Measurements from ENCODE around the gene CEP85L. TPM values are rescaled to one million over a fixed set of nuclear protein-coding genes. Genes with fewer than 3 reads are reported as not detected.
A peak's percentile ranks its signal among the peaks of the same experiment; 100 is the strongest.

The CEP85L gene
- total and polyA plus RNA-seq, 2 experiments from 2014 or later, result 12.4 to 13.0 TPM

GRCh38 chr6:118473266-118473665, 178.1 kb downstream of the CEP85L start:
- Histone ChIP-seq H3K9ac (no peak overlapping the region), H3K9me3 (ENCODE audit: low read depth) (no peaks in the 10 kb centered on the region), H3K79me2 (ENCODE audit: insufficient read depth) (no peaks in the 10 kb centered on the region), H3K36me3 (ENCODE audit: low read depth) (peaks cover 33% of the 10 kb centered on the region), H3K4me1 (ENCODE audit: insufficient read depth) (no peaks in the 10 kb centered on the region), H3K27ac (no peak overlapping the region), H3K4me3 (no peak overlapping the region), H3K4me2 (ENCODE audit: unreplicated experiment) (no peak overlapping the region), H2AFZ (no peak overlapping the region), H3K27me3 (replicated peaks; ENCODE audit: insufficient read depth) (no peaks in the 10 kb centered on the region), H3K9me2 (ENCODE audit: insufficient read depth) (no peaks in the 10 kb centered on the region), H3F3A (ENCODE audit: insufficient read depth) (no peaks in the 10 kb centered on the region), H4K20me1 (ENCODE audit: insufficient read depth) (no peaks in the 10 kb centered on the region)
- in situ Hi-C loops (cut with MboI), result no loop called here
- TF ChIP-seq EZH2 (IDR thresholded peaks at IDR 0.05; ENCODE audit: insufficient read depth, poor library complexity, severe bottlenecking) (no peak), EZH2phosphoT487 (IDR thresholded peaks at IDR 0.05; ENCODE audit: insufficient read depth, low read depth) (no peak)
- DNase-seq, result no peak

- no peak for TF ChIP-seq EZH2 (IDR thresholded peaks at IDR 0.05; ENCODE audit: insufficient read depth, poor library complexity, severe bottlenecking)
- no peak for TF ChIP-seq EZH2phosphoT487 (IDR thresholded peaks at IDR 0.05; ENCODE audit: insufficient read depth, low read depth)
- Histone ChIP-seq H3K4me3 (no peak overlapping the region), H3K27me3 (replicated peaks; ENCODE audit: insufficient read depth) (no peaks in the 10 kb centered on the region), H3K4me1 (ENCODE audit: insufficient read depth) (no peaks in the 10 kb centered on the region), H3F3A (ENCODE audit: insufficient read depth) (no peaks in the 10 kb centered on the region), H3K27ac (no peak overlapping the region), H2AFZ (no peak overlapping the region), H3K36me3 (ENCODE audit: low read depth) (peaks cover 43% of the 10 kb centered on the region), H3K9me3 (ENCODE audit: low read depth) (no peaks in the 10 kb centered on the region), H4K20me1 (ENCODE audit: insufficient read depth) (no peaks in the 10 kb centered on the region), H3K9ac (no peak overlapping the region), H3K9me2 (ENCODE audit: insufficient read depth) (no peaks in the 10 kb centered on the region), H3K79me2 (ENCODE audit: insufficient read depth) (no peaks in the 10 kb centered on the region), H3K4me2 (ENCODE audit: unreplicated experiment) (no peak overlapping the region)
- 96 to 97% methylated on average over 4 of the region's 4 CpGs for WGBS, 2 experiments (ENCODE audit: low coverage in 1 of 2, low lambda C conversion rate in 2 of 2, missing lambda C conversion rate in 2 of 2)
- in situ Hi-C loops (cut with MboI), result no loop called here
- DNase-seq, result no peak
These were observed 181.9 kb downstream of the CEP85L start for GRCh38 chr6:118469468-118469867.

DNA sequence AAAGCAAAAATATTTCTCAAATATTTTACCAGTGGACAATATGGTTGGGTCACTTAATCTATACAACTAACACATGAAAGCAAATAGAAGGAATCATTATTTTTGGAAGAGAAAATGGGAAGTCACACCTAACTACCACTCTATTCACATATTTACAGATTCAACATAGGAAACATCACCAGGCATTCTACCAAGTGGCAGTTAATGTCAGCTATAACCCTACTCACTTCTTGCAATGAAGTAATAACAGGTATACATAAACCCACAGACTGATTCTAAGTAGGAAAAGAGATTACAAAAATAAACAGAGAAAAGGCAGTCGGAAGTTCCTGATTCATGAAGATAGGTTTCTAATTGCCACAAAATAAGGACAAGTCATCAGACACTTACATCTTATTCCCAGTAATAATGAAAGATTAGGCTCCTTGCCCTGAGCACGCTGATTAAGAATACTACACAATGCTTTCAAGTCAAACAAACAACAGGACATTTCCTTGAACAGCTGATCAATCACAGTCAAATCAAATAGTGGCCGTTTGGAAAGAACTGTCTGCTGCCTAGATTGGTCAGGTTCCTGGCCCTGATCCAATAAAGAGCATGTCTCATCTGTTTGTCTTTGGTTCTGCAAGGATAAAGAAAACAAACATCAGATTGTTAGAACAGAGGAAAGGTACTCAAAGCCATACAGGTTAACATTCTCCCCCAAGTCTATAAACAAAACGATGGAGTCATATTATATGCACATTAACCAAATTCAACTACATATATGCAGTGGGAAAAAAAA, 182.5 kb downstream of the CEP85L start:
- H3K79me2 ChIP-seq (ENCODE audit: insufficient read depth), result no peaks in the 10 kb centered on the region
- no peak overlapping the region for H2AFZ ChIP-seq
- DNase-seq, result peak; percentile 15
- TF ChIP-seq EZH2phosphoT487 (IDR thresholded peaks at IDR 0.05; ENCODE audit: insufficient read depth, low read depth) (no peak), EZH2 (IDR thresholded peaks at IDR 0.05; ENCODE audit: insufficient read depth, poor library complexity, severe bottlenecking) (no peak)
- H3K9me3 ChIP-seq (ENCODE audit: low read depth), result no peaks in the 10 kb centered on the region
- no peak overlapping the region for H3K4me2 ChIP-seq (ENCODE audit: unreplicated experiment)
- no peaks in the 10 kb centered on the region for H3F3A ChIP-seq (ENCODE audit: insufficient read depth)
- H3K4me3 ChIP-seq, result no peak overlapping the region
- in situ Hi-C loops (cut with MboI), result no loop called here
- 67 to 68% methylated on average over 4 of the region's 4 CpGs for WGBS, 2 experiments (ENCODE audit: low coverage in 1 of 2, low lambda C conversion rate in 2 of 2, missing lambda C conversion rate in 2 of 2)
- no peaks in the 10 kb centered on the region for H4K20me1 ChIP-seq (ENCODE audit: insufficient read depth)
- H3K27ac ChIP-seq, result no peak overlapping the region
- H3K9ac ChIP-seq, result no peak overlapping the region
- peaks cover 43% of the 10 kb centered on the region for H3K36me3 ChIP-seq (ENCODE audit: low read depth)
- H3K9me2 ChIP-seq (ENCODE audit: insufficient read depth), result no peaks in the 10 kb centered on the region
- H3K27me3 ChIP-seq (replicated peaks; ENCODE audit: insufficient read depth), result no peaks in the 10 kb centered on the region
- H3K4me1 ChIP-seq (ENCODE audit: insufficient read depth), result no peaks in the 10 kb centered on the region

GRCh38 chr6:118467181-118467580, 184.2 kb downstream of the CEP85L start:
- Histone ChIP-seq H3K79me2 (ENCODE audit: insufficient read depth) (no peaks in the 10 kb centered on the region), H3K4me3 (no peak overlapping the region), H3K4me1 (ENCODE audit: insufficient read depth) (no peaks in the 10 kb centered on the region), H3K9me2 (ENCODE audit: insufficient read depth) (no peaks in the 10 kb centered on the region), H3K9me3 (ENCODE audit: low read depth) (no peaks in the 10 kb centered on the region), H3K36me3 (ENCODE audit: low read depth) (peaks cover 47% of the 10 kb centered on the region), H4K20me1 (ENCODE audit: insufficient read depth) (no peaks in the 10 kb centered on the region), H3K27me3 (replicated peaks; ENCODE audit: insufficient read depth) (no peaks in the 10 kb centered on the region), H2AFZ (no peak overlapping the region), H3K4me2 (ENCODE audit: unreplicated experiment) (no peak overlapping the region), H3K9ac (no peak overlapping the region), H3K27ac (no peak overlapping the region), H3F3A (ENCODE audit: insufficient read depth) (no peaks in the 10 kb centered on the region)
- TF ChIP-seq EZH2 (IDR thresholded peaks at IDR 0.05; ENCODE audit: insufficient read depth, poor library complexity, severe bottlenecking), result no peak
- in situ Hi-C loops (cut with MboI), result no loop called here
- no peak for DNase-seq

GRCh38 chr6:118464620-118465019, 186.8 kb downstream of the CEP85L start:
- H3K36me3 ChIP-seq (ENCODE audit: low read depth), result peaks cover 41% of the 10 kb centered on the region
- H3K4me3 ChIP-seq, result no peak overlapping the region
- H3K9me2 ChIP-seq (ENCODE audit: insufficient read depth), result no peaks in the 10 kb centered on the region
- H3K27ac ChIP-seq, result no peak overlapping the region
- H3K27me3 ChIP-seq (replicated peaks; ENCODE audit: insufficient read depth), result no peaks in the 10 kb centered on the region
- H3K4me1 ChIP-seq (ENCODE audit: insufficient read depth), result no peaks in the 10 kb centered on the region
- H2AFZ ChIP-seq, result no peak overlapping the region
- in situ Hi-C loops (cut with MboI), result no loop called here
- H3F3A ChIP-seq (ENCODE audit: insufficient read depth), result no peaks in the 10 kb centered on the region
- H3K9ac ChIP-seq, result no peak overlapping the region
- H3K9me3 ChIP-seq (ENCODE audit: low read depth), result no peaks in the 10 kb centered on the region
- no peaks in the 10 kb centered on the region for H3K79me2 ChIP-seq (ENCODE audit: insufficient read depth)
- TF ChIP-seq EZH2 (IDR thresholded peaks at IDR 0.05; ENCODE audit: insufficient read depth, poor library complexity, severe bottlenecking) (no peak), EZH2phosphoT487 (IDR thresholded peaks at IDR 0.05; ENCODE audit: insufficient read depth, low read depth) (no peak)
- H4K20me1 ChIP-seq (ENCODE audit: insufficient read depth), result no peaks in the 10 kb centered on the region
- H3K4me2 ChIP-seq (ENCODE audit: unreplicated experiment), result no peak overlapping the region
- DNase-seq, result no peak
- 97 to 100% methylated on average over 2 of the region's 2 CpGs for WGBS, 2 experiments (ENCODE audit: low coverage in 1 of 2, low lambda C conversion rate in 2 of 2, missing lambda C conversion rate in 2 of 2)
